ENCODE measurements around the gene IFIT1B.
A peak's percentile ranks its signal among the peaks of the same experiment; 100 is the strongest.

- TF ChIP-seq POLR2AphosphoS5 (IDR thresholded peaks at IDR 0.05; ENCODE audit: low read length) (no peak), EZH2 (IDR thresholded peaks at IDR 0.05; ENCODE audit: borderline replicate concordance, control insufficient read depth, low read depth, low read length) (no peak), MEF2B (IDR thresholded peaks at IDR 0.05; ENCODE audit: partially characterized antibody, poor library complexity, severe bottlenecking) (no peak), PAX5 (IDR thresholded peaks at IDR 0.05; ENCODE audit: borderline replicate concordance, low read depth, low read length) (no peak), SREBF1 (IDR thresholded peaks at IDR 0.05; ENCODE audit: low read length) (no peak), CTCF (IDR thresholded peaks at IDR 0.05 in 2 of 3, conservative IDR thresholded peaks at IDR 0.05 in 1 of 3; ENCODE audit: control insufficient read depth in 2 of 3, extremely low read depth in 1 of 3, insufficient read depth in 1 of 3, low read depth in 3 of 3, low read length in 3 of 3) (peak; percentile 66 to 85 (median 79); a peak in 4 of 6 replicates), SMARCA5 (IDR thresholded peaks at IDR 0.05) (no peak), IKZF1 (conservative IDR thresholded peaks at IDR 0.05) (no peak), NFIC (IDR thresholded peaks at IDR 0.05; ENCODE audit: low read depth, low read length) (no peak), BHLHE40 (IDR thresholded peaks at IDR 0.05; ENCODE audit: borderline replicate concordance in 1 of 2, low read depth in 2 of 2, low read length in 1 of 2) (no peak), ZBTB33 (IDR thresholded peaks at IDR 0.05) (no peak)
Measured at GRCh38 chr10:89426230-89426868, 48.5 kb downstream of the IFIT1B start.
